AG09309 (cell line): ENCODE measurements around the gene WDR7.

Experiments
- DNase-seq: peaks from one replicate; pipeline ENCODE4 v3.0.0-alpha.2; 2010; ENCODE audit warnings: low read depth
- H3K4me3 ChIP-seq: 2 replicates; pipeline ENCODE4 v1.5.1; 2011; ENCODE audit warnings: mild to moderate bottlenecking, low read depth, low read length, moderate library complexity; ENCODE audit not compliant: control insufficient read depth
- CTCF ChIP-seq: IDR thresholded peaks from 2 replicates; pipeline ENCODE4 v1.5.1; 2011; ENCODE audit warnings: mild to moderate bottlenecking, low read depth, low read length, inconsistent platforms; ENCODE audit not compliant: insufficient read depth, control insufficient read depth; ENCODE audit errors: missing control alignments

WDR7 gene

GRCh38 chr18:56953428-56954198, 302.5 kb downstream of the WDR7 start:
- H3K4me3 ChIP-seq: no peak overlapping the region
- no peak for TF ChIP-seq CTCF
- DNase-seq: no peak

- H3K4me3 ChIP-seq: no peak overlapping the region
- DNase-seq: no peak
- TF ChIP-seq CTCF: no peak
These were observed 304.3 kb downstream of the WDR7 start for GRCh38 chr18:56955490-56955889.

GRCh38 chr18:56959120-56959519, 308.0 kb downstream of the WDR7 start:
- no peak for TF ChIP-seq CTCF
- no peak overlapping the region for H3K4me3 ChIP-seq
- DNase-seq: no peak

GRCh38 chr18:56962322-56962721, 311.2 kb downstream of the WDR7 start:
- no peak overlapping the region for H3K4me3 ChIP-seq
- DNase-seq: no peak
- TF ChIP-seq CTCF: no peak

- DNase-seq: no peak
- TF ChIP-seq CTCF: no peak
- H3K4me3 ChIP-seq: no peak overlapping the region
These were observed 315.9 kb downstream of the WDR7 start for GRCh38 chr18:56967035-56967434.

- TF ChIP-seq CTCF: no peak
- no peak overlapping the region for H3K4me3 ChIP-seq
- no peak for DNase-seq
These were observed 322.3 kb downstream of the WDR7 start for GRCh38 chr18:56973487-56973886.

GRCh38 chr18:56974141-56974540, 323.0 kb downstream of the WDR7 start:
- DNase-seq: no peak
- TF ChIP-seq CTCF: no peak
- no peak overlapping the region for H3K4me3 ChIP-seq
